ENCODE data around the gene LMCD1. TPM values are rescaled to one million over a fixed set of nuclear protein-coding genes. Genes with fewer than 3 reads are reported as not detected.

LMCD1 gene
- total RNA-seq, 1 donor from 2014 or later, result 69.0 TPM

GRCh38 chr3:8538913-8539312, 37.3 kb downstream of the LMCD1 start:
- no peak for TF ChIP-seq CTCF (conservative IDR thresholded peaks at IDR 0.05; ENCODE audit: low read depth, low read length)
- no peak overlapping the region for H3K4me3 ChIP-seq (ENCODE audit: low read depth, low read length)
- no peak for DNase-seq (ENCODE audit: low read depth)

GRCh38 chr3:8539419-8539818, 37.8 kb downstream of the LMCD1 start:
- no peak for DNase-seq (ENCODE audit: low read depth)
- TF ChIP-seq CTCF (conservative IDR thresholded peaks at IDR 0.05; ENCODE audit: low read depth, low read length), result no peak
- H3K4me3 ChIP-seq (ENCODE audit: low read depth, low read length), result no peak overlapping the region

GRCh38 chr3:8540456-8540855, 38.8 kb downstream of the LMCD1 start:
- H3K4me3 ChIP-seq (ENCODE audit: low read depth, low read length), result no peak overlapping the region
- DNase-seq (ENCODE audit: low read depth), result no peak
- TF ChIP-seq CTCF (conservative IDR thresholded peaks at IDR 0.05; ENCODE audit: low read depth, low read length), result no peak

- no peak for TF ChIP-seq CTCF (conservative IDR thresholded peaks at IDR 0.05; ENCODE audit: low read depth, low read length)
- H3K4me3 ChIP-seq (ENCODE audit: low read depth, low read length), result no peak overlapping the region
- DNase-seq (ENCODE audit: low read depth), result no peak
Observed at GRCh38 chr3:8541486-8541885, 39.9 kb downstream of the LMCD1 start.

- no peak for DNase-seq (ENCODE audit: low read depth)
- no peak overlapping the region for H3K4me3 ChIP-seq (ENCODE audit: low read depth, low read length)
- no peak for TF ChIP-seq CTCF (conservative IDR thresholded peaks at IDR 0.05; ENCODE audit: low read depth, low read length)
Observed at GRCh38 chr3:8542190-8543135, 40.8 kb downstream of the LMCD1 start.

- no peak for TF ChIP-seq CTCF (conservative IDR thresholded peaks at IDR 0.05; ENCODE audit: low read depth, low read length)
- H3K4me3 ChIP-seq (ENCODE audit: low read depth, low read length), result no peak overlapping the region
- no peak for DNase-seq (ENCODE audit: low read depth)
Observed at GRCh38 chr3:8546609-8547008, 45.0 kb downstream of the LMCD1 start.

Measured in epithelial cell of proximal tubule (primary cell).